Lower lobe of right lung (tissue), 2 donors: ENCODE measurements around the gene CLSTN2. TPM values are rescaled to one million over a fixed set of nuclear protein-coding genes. Genes with fewer than 3 reads are reported as not detected.

ENCODE experiments used
- ATAC-seq, 2 donors: fragments of 200-7000 bp; cut with Tn5 transposase; one replicate each; pipeline ENCODE4 v1.9.1; 2020 to 2022; ENCODE audit warnings: mild to moderate bottlenecking in 2 of 2, moderate library complexity in 2 of 2
- DNase-seq: peaks from one replicate; pipeline ENCODE4 v3.0.0-alpha.2; 2020
- H3K27ac ChIP-seq: fragments of 200-600 bp; one replicate; pipeline ENCODE4 v1.8.0; 2022
- H3K27me3 ChIP-seq: fragments of 200-600 bp; one replicate; pipeline ENCODE4 v1.8.0; 2022; ENCODE audit warnings: low read depth
- H3K36me3 ChIP-seq: fragments of 200-600 bp; one replicate; pipeline ENCODE4 v1.8.0; 2022; ENCODE audit warnings: mild to moderate bottlenecking
- H3K4me1 ChIP-seq: fragments of 200-600 bp; one replicate; pipeline ENCODE4 v1.8.0; 2022
- H3K4me3 ChIP-seq: fragments of 200-600 bp; one replicate; pipeline ENCODE4 v1.8.0; 2022; ENCODE audit warnings: mild to moderate bottlenecking
- H3K9me3 ChIP-seq: fragments of 200-600 bp; one replicate; pipeline ENCODE4 v1.8.0; 2022
- intact Hi-C: fragments of 100-400 bp; cut with DNase I; formaldehyde crosslinking; loops from one replicate; pipeline ENCODE4 v1.11.0; 2022
- long read RNA-seq: library from polyadenylated mRNA; unstranded; transcript quantifications from one replicate; pipeline ENCODE4 v2.0.0, GENCODE V29; 2021
- total RNA-seq: library from RNA; stranded (reverse); fragmentation: NEBNext Ultra II Directional; extraction: Animal tissue kit (Norgen Biotek cat#: 25700); gene quantifications from one replicate; pipeline ENCODE4 v1.2.1, GENCODE V29; 2021
- TF ChIP-seq, protein P1 (sequence below): fragments of 200-600 bp; IDR thresholded peaks from one replicate; pipeline ENCODE4 v1.8.0; 2022; ENCODE audit warnings: antibody characterized with exemption, mild to moderate bottlenecking
- donor health status: DM: no; HTN: yes; CAD: no; lungs with severe emphysema.

CLSTN2 gene
- 4.5 TPM for total RNA-seq
- long read RNA-seq, partial matches to known transcripts, result 1 of 9 reads
- long read RNA-seq, other reads (novel, unspliced or antisense), result 8 of 9 reads

DNA sequence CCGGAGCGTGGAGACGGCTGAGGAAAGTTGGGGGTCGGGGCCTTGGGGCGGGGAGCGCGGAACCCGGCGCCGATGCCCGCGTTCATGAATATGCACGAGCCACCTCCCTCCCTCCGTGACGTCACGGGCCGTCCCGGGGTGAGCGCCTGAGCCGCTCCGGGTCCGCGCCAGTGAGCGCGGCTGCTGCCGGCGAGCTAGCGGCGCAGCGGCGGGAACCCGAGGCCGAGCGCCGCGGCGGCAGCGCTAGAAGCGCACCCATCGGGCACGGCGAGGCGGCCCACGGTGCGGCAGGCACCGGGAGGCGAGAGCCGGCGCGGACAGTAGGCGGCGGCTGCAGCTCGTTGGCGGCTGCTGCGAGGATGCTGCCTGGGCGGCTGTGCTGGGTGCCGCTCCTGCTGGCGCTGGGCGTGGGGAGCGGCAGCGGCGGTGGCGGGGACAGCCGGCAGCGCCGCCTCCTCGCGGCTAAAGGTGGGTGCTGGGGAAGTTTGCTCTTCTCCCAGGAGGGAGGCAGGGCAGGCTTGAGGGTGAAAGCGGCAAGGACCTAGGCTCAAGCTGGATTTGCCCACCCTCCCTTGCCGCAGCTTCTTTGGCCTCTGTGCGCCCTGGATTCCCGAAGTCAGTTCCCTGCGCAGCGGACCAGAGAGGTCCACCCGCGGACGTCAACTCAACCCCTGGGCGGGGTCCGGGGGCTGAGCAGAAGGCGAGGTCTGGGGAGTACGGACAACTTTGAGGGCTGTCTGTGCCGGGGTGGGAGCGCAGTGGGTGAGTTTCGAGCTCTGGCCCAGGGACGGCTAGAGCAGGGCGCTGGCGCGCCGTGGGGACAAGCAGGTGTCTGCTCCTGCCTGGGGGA is at the start of gene CLSTN2:
Gene CLSTN2, plus strand, starts transcription at position 170 of the 850 bp plus-strand sequence.
- intact Hi-C loops, result no loop called here
- Histone ChIP-seq H3K4me3 (peak within 1 kb of the TSS; percentile 44), H3K4me1 (peaks cover 13% of the 10 kb centered on the region), H3K9me3 (no peaks in the 10 kb centered on the region), H3K36me3 (no peaks in the 10 kb centered on the region), H3K27ac (no peak within 1 kb of the TSS), H3K27me3 (peaks cover 49% of the 10 kb centered on the region)
- TF ChIP-seq, protein P1, sequence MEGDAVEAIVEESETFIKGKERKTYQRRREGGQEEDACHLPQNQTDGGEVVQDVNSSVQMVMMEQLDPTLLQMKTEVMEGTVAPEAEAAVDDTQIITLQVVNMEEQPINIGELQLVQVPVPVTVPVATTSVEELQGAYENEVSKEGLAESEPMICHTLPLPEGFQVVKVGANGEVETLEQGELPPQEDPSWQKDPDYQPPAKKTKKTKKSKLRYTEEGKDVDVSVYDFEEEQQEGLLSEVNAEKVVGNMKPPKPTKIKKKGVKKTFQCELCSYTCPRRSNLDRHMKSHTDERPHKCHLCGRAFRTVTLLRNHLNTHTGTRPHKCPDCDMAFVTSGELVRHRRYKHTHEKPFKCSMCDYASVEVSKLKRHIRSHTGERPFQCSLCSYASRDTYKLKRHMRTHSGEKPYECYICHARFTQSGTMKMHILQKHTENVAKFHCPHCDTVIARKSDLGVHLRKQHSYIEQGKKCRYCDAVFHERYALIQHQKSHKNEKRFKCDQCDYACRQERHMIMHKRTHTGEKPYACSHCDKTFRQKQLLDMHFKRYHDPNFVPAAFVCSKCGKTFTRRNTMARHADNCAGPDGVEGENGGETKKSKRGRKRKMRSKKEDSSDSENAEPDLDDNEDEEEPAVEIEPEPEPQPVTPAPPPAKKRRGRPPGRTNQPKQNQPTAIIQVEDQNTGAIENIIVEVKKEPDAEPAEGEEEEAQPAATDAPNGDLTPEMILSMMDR, result no peak
- ATAC-seq (peak; percentile 71 to 74), DNase-seq (peak; percentile 56)

DNA sequence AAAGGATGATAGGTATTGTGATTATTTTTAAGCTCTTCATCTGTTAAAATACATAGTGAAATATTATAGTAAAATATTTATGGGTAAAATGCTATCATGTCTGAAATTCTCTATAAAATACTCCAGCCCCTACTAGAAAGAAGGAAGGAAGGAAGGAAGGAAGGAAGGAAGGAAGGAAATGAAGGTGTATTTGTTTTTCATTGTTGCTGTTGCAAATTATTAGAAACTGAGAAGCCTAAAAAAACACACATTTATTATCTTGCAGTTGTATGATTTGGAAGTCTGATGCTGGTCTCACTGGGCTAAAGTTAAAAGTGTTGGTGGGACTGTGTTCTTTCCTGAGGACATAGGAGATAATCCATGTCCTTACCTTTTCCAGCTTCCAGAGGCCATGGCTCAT is 47.6 kb upstream of the CLSTN2 start:
- Histone ChIP-seq H3K4me1 (no peaks in the 10 kb centered on the region), H3K9me3 (no peaks in the 10 kb centered on the region), H3K27me3 (no peaks in the 10 kb centered on the region), H3K36me3 (no peaks in the 10 kb centered on the region), H3K4me3 (no peak overlapping the region), H3K27ac (no peak overlapping the region)
- no peak for ATAC-seq
- DNase-seq, result no peak
- intact Hi-C loops, result no loop called here
- TF ChIP-seq, protein P1, result no peak

DNA sequence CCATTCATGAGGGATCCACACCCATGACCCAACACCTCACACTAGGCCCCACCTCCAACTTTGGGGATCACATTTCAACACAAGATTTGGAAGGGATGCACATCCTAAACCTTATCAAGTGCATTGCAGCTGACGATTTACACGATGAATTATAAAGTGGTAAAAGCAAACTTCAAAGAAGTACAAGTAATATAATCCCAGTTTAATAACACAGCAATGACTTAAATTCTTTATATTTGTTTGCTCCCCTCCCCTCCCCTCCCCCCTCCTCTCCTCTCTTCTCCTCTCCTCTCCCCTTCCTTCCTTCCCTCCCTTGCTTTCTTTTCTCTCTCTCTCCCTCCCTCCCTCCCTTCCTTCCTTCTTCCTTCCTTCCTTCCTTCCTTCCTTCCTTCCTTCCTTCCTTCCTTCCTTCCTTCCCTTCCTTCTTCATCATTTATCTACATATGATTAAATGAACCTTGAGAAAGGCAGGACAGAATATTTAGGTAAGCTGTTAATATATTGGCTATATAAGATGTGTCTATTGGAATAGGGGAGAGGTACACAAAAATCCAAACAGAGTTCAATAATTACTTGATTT is 46.3 kb upstream of the CLSTN2 start:
- Histone ChIP-seq H3K27ac (no peak overlapping the region), H3K36me3 (no peaks in the 10 kb centered on the region), H3K4me1 (no peaks in the 10 kb centered on the region), H3K9me3 (no peaks in the 10 kb centered on the region), H3K27me3 (no peaks in the 10 kb centered on the region), H3K4me3 (no peak overlapping the region)
- no peak for DNase-seq
- ATAC-seq, result no peak
- intact Hi-C loops, result no loop called here
- TF ChIP-seq, protein P1, result no peak

GRCh38 chr3:139893267-139893962 is 41.6 kb upstream of the CLSTN2 start:
- Histone ChIP-seq H3K27me3 (no peaks in the 10 kb centered on the region), H3K27ac (no peak overlapping the region), H3K9me3 (no peaks in the 10 kb centered on the region), H3K36me3 (no peaks in the 10 kb centered on the region), H3K4me3 (no peak overlapping the region), H3K4me1 (no peaks in the 10 kb centered on the region)
- DNase-seq (no peak), ATAC-seq (peak in 1 of 2 donors; percentile 35)
- intact Hi-C loops, result no loop called here
- TF ChIP-seq, protein P1, result no peak

- H3K27ac ChIP-seq, result no peak overlapping the region
- no peaks in the 10 kb centered on the region for H3K27me3 ChIP-seq
- H3K36me3 ChIP-seq, result no peaks in the 10 kb centered on the region
- peak in 1 of 2 donors; percentile 50 for ATAC-seq
- H3K4me1 ChIP-seq, result no peaks in the 10 kb centered on the region
- H3K9me3 ChIP-seq, result no peaks in the 10 kb centered on the region
- no peak for DNase-seq
- intact Hi-C loops, result no loop called here
- TF ChIP-seq, protein P1, result no peak
- no peak overlapping the region for H3K4me3 ChIP-seq
These were observed 40.9 kb upstream of the CLSTN2 start for GRCh38 chr3:139893963-139894642.
